Mesenchymal stem cell (in vitro differentiated cells and primary cell): ENCODE measurements around the gene CARD11.

Experiments
- DNase-seq: peaks from one replicate; pipeline ENCODE4 v3.0.0-alpha.2; 2013
- H2AFZ ChIP-seq: one replicate; pipeline ENCODE4 v1.6.1; 2013; ENCODE audit warnings: low read depth, mild to moderate bottlenecking, control low read depth, inconsistent platforms, low read length, moderate library complexity
- H2AK5ac ChIP-seq: 2 replicates; pipeline ENCODE4 v1.6.1; 2013; ENCODE audit warnings: low read length, moderate library complexity, mild to moderate bottlenecking, inconsistent platforms; ENCODE audit not compliant: severe bottlenecking
- H2BK120ac ChIP-seq: one replicate; pipeline ENCODE4 v1.6.1; 2013; ENCODE audit warnings: low read depth, mild to moderate bottlenecking, inconsistent platforms, low read length, moderate library complexity
- H2BK12ac ChIP-seq, 2 experiments: one replicate each; pipeline ENCODE4 v1.6.1; 2013; ENCODE audit warnings: inconsistent platforms in 2 of 2, low read length in 2 of 2, mild to moderate bottlenecking in 2 of 2, moderate library complexity in 2 of 2, control low read depth in 1 of 2
- H2BK15ac ChIP-seq: one replicate; pipeline ENCODE4 v1.6.1; 2013; ENCODE audit warnings: mild to moderate bottlenecking, low read depth, inconsistent platforms; ENCODE audit not compliant: poor library complexity, severe bottlenecking
- H2BK5ac ChIP-seq: 2 replicates; pipeline ENCODE4 v1.6.1; 2013; ENCODE audit warnings: low read depth, mild to moderate bottlenecking, low read length, control low read depth, inconsistent platforms; ENCODE audit not compliant: poor library complexity, severe bottlenecking
- H3K14ac ChIP-seq, 2 experiments: one replicate each; pipeline ENCODE4 v1.6.1; 2013; ENCODE audit warnings: inconsistent platforms in 2 of 2, low read length in 2 of 2, control low read depth in 1 of 2, mild to moderate bottlenecking in 1 of 2, moderate library complexity in 1 of 2
- H3K18ac ChIP-seq, 2 experiments: one replicate each; pipeline ENCODE4 v1.6.1; 2013; ENCODE audit warnings: inconsistent platforms in 2 of 2, low read length in 2 of 2, control low read depth in 1 of 2, low read depth in 1 of 2, mild to moderate bottlenecking in 1 of 2
- H3K23ac ChIP-seq, 2 experiments: one replicate each; pipeline ENCODE4 v1.6.1; 2013; ENCODE audit warnings: inconsistent platforms in 2 of 2, low read length in 2 of 2, mild to moderate bottlenecking in 2 of 2, moderate library complexity in 2 of 2, control low read depth in 1 of 2
- H3K27ac ChIP-seq: 2 replicates; pipeline ENCODE4 v1.5.1; 2013; ENCODE audit warnings: mild to moderate bottlenecking, moderate library complexity, low read length, control low read depth, inconsistent platforms; ENCODE audit not compliant: poor library complexity, severe bottlenecking
- H3K27me3 ChIP-seq, 2 experiments: 2 replicates each; pipeline versions ENCODE4 v1.6.1 to v1.7.0; 2013; ENCODE audit warnings: low read length in 2 of 2, mild to moderate bottlenecking in 2 of 2, moderate library complexity in 2 of 2, control low read depth in 1 of 2, inconsistent platforms in 1 of 2; ENCODE audit not compliant: control insufficient read depth in 1 of 2, insufficient read depth in 1 of 2
- H3K36me3 ChIP-seq, 2 experiments: 2 replicates each; pipeline versions ENCODE4 v1.6.1 to v1.7.0; 2013; ENCODE audit warnings: low read length in 2 of 2, control low read depth in 1 of 2, inconsistent platforms in 1 of 2, low read depth in 1 of 2, mild to moderate bottlenecking in 1 of 2; ENCODE audit not compliant: insufficient read depth in 2 of 2, control insufficient read depth in 1 of 2
- H3K4ac ChIP-seq, 2 experiments: one replicate each; pipeline ENCODE4 v1.6.1; 2013; ENCODE audit warnings: inconsistent platforms in 2 of 2, low read length in 2 of 2, mild to moderate bottlenecking in 2 of 2, moderate library complexity in 2 of 2, control low read depth in 1 of 2, low read depth in 1 of 2
- H3K4me1 ChIP-seq: 2 replicates; pipeline ENCODE4 v1.6.1; 2013; ENCODE audit warnings: low read depth, low read length, control low read depth; ENCODE audit not compliant: control insufficient read depth, insufficient read depth
- H3K4me2 ChIP-seq: 2 replicates; pipeline ENCODE4 v1.6.1; 2013; ENCODE audit warnings: low read length, mild to moderate bottlenecking, inconsistent platforms; ENCODE audit not compliant: poor library complexity, severe bottlenecking
- H3K4me3 ChIP-seq, 2 experiments: 2 replicates each; pipeline versions ENCODE4 v1.5.1 to v1.7.0; 2013; ENCODE audit warnings: low read length in 2 of 2, mild to moderate bottlenecking in 2 of 2, control low read depth in 1 of 2, low read depth in 1 of 2; ENCODE audit not compliant: insufficient read depth in 1 of 2
- H3K79me1 ChIP-seq: replicated peaks from 2 replicates; pipeline ENCODE4 v1.6.1; 2013; ENCODE audit warnings: mild to moderate bottlenecking, control low read depth, low read length, inconsistent platforms; ENCODE audit not compliant: poor library complexity, severe bottlenecking
- H3K9ac ChIP-seq: 2 replicates; pipeline ENCODE4 v1.7.0; 2013; ENCODE audit warnings: mild to moderate bottlenecking, low read length, moderate library complexity
- H3K9me3 ChIP-seq: 2 replicates; pipeline ENCODE4 v1.7.0; 2013; ENCODE audit warnings: mild to moderate bottlenecking, low read length; ENCODE audit not compliant: control insufficient read depth
- H4K8ac ChIP-seq: one replicate; pipeline ENCODE4 v1.6.1; 2013; ENCODE audit warnings: inconsistent platforms, mild to moderate bottlenecking, low read length, moderate library complexity
- H4K91ac ChIP-seq: one replicate; pipeline ENCODE4 v1.6.1; 2013; ENCODE audit warnings: mild to moderate bottlenecking, low read length, inconsistent platforms
- WGBS: methylation state at CpG from one replicate; pipeline ENCODE4 v1.1.7; 2013; ENCODE audit warnings: mixed read lengths; 5-methylcytosine and 5-hydroxymethylcytosine counted together

The CARD11 gene

GRCh38 chr7:3029138-3029537, 14.5 kb downstream of the CARD11 start:
- no peak overlapping the region for H3K23ac ChIP-seq
- H2BK5ac ChIP-seq: no peak overlapping the region
- no peak overlapping the region for H3K9ac ChIP-seq
- no peak overlapping the region for H3K4me2 ChIP-seq
- H3K14ac ChIP-seq: no peak overlapping the region
- H2AK5ac ChIP-seq: no peak overlapping the region
- 78% methylated on average over 9 of the region's 9 CpGs for WGBS
- no peak overlapping the region for H2AFZ ChIP-seq
- H4K8ac ChIP-seq: no peak overlapping the region
- H3K4me3 ChIP-seq: no peak overlapping the region
- no peaks in the 10 kb centered on the region for H3K36me3 ChIP-seq
- no peak overlapping the region for H2BK15ac ChIP-seq
- no peak overlapping the region for H2BK12ac ChIP-seq
- H3K4me1 ChIP-seq: peaks cover 3% of the 10 kb centered on the region
- H3K79me1 ChIP-seq: no peaks in the 10 kb centered on the region
- H3K9me3 ChIP-seq: peaks cover 3% of the 10 kb centered on the region
- no peak overlapping the region for H2BK120ac ChIP-seq
- H3K27me3 ChIP-seq: no peaks in the 10 kb centered on the region
- no peak overlapping the region for H4K91ac ChIP-seq
- H3K4ac ChIP-seq: no peak overlapping the region
- no peak overlapping the region for H3K18ac ChIP-seq
- DNase-seq: no peak
- H3K27ac ChIP-seq: no peak overlapping the region

- DNase-seq: no peak
- no peaks in the 10 kb centered on the region for H3K36me3 ChIP-seq
- no peak overlapping the region for H2BK5ac ChIP-seq
- no peak overlapping the region for H2AK5ac ChIP-seq
- peaks cover 0 to 2% of the 10 kb centered on the region in 2 experiments for H3K27me3 ChIP-seq
- no peak overlapping the region for H3K4me3 ChIP-seq
- H4K8ac ChIP-seq: no peak overlapping the region
- no peak overlapping the region for H3K23ac ChIP-seq
- no peak overlapping the region for H2BK12ac ChIP-seq
- H3K9ac ChIP-seq: peak overlapping the region; percentile 31
- no peak overlapping the region for H2BK120ac ChIP-seq
- H2AFZ ChIP-seq: no peak overlapping the region
- 83% methylated on average over 4 of the region's 5 CpGs for WGBS
- no peak overlapping the region for H3K4me2 ChIP-seq
- no peak overlapping the region for H4K91ac ChIP-seq
- H3K14ac ChIP-seq: no peak overlapping the region
- no peak overlapping the region for H3K4ac ChIP-seq
- H3K79me1 ChIP-seq: no peaks in the 10 kb centered on the region
- H3K9me3 ChIP-seq: peaks cover 6% of the 10 kb centered on the region
- peaks cover 3% of the 10 kb centered on the region for H3K4me1 ChIP-seq
- no peak overlapping the region for H2BK15ac ChIP-seq
- H3K27ac ChIP-seq: no peak overlapping the region
- H3K18ac ChIP-seq: no peak overlapping the region
These were observed 14.9 kb downstream of the CARD11 start for GRCh38 chr7:3028758-3029093.

- Histone ChIP-seq H4K91ac (no peak overlapping the region), H3K27ac (no peak overlapping the region), H2AK5ac (no peak overlapping the region), H2BK12ac (peak overlapping the region in 1 of 2 experiments; percentile 40), H3K9me3 (peaks cover 7% of the 10 kb centered on the region), H3K4ac (peak overlapping the region in 1 of 2 experiments; percentile 19), H2BK15ac (no peak overlapping the region), H3K18ac (peak overlapping the region; percentile 59 to 63), H3K23ac (no peak overlapping the region), H2BK5ac (no peak overlapping the region), H3K4me1 (peaks cover 3% of the 10 kb centered on the region), H3K79me1 (no peaks in the 10 kb centered on the region), H3K36me3 (no peaks in the 10 kb centered on the region), H2AFZ (peak overlapping the region; percentile 70), H3K9ac (peak overlapping the region; percentile 31), H3K27me3 (peaks cover 0 to 2% of the 10 kb centered on the region in 2 experiments), H4K8ac (peak overlapping the region; percentile 57), H2BK120ac (no peak overlapping the region), H3K4me2 (peak overlapping the region; percentile 59), H3K4me3 (no peak overlapping the region), H3K14ac (peak overlapping the region in 1 of 2 experiments; percentile 32)
- 26% methylated on average over 13 of the region's 14 CpGs for WGBS
- peak; percentile 78 for DNase-seq
These were observed 15.5 kb downstream of the CARD11 start for GRCh38 chr7:3028071-3028757.

GRCh38 chr7:3027005-3027845, 16.4 kb downstream of the CARD11 start:
- H4K91ac ChIP-seq: no peak overlapping the region
- H2BK120ac ChIP-seq: no peak overlapping the region
- no peak overlapping the region for H3K4me3 ChIP-seq
- H3K9me3 ChIP-seq: peaks cover 7% of the 10 kb centered on the region
- peak; percentile 18 for DNase-seq
- H3K4me2 ChIP-seq: no peak overlapping the region
- peaks cover 0 to 2% of the 10 kb centered on the region in 2 experiments for H3K27me3 ChIP-seq
- peaks cover 3% of the 10 kb centered on the region for H3K4me1 ChIP-seq
- H3K79me1 ChIP-seq: no peaks in the 10 kb centered on the region
- H3K36me3 ChIP-seq: no peaks in the 10 kb centered on the region
- H3K23ac ChIP-seq: no peak overlapping the region
- H2AFZ ChIP-seq: no peak overlapping the region
- H2BK12ac ChIP-seq: no peak overlapping the region
- H3K27ac ChIP-seq: no peak overlapping the region
- WGBS: 69% methylated on average over 17 of the region's 20 CpGs
- H4K8ac ChIP-seq: no peak overlapping the region
- no peak overlapping the region for H3K14ac ChIP-seq
- H3K9ac ChIP-seq: no peak overlapping the region
- H2BK5ac ChIP-seq: no peak overlapping the region
- H3K18ac ChIP-seq: peak overlapping the region; percentile 10 to 71
- H3K4ac ChIP-seq: no peak overlapping the region
- H2BK15ac ChIP-seq: no peak overlapping the region
- H2AK5ac ChIP-seq: no peak overlapping the region
